ENCODE data around the gene PAK1IP1. TPM values are rescaled to one million over a fixed set of nuclear protein-coding genes. Genes with fewer than 3 reads are reported as not detected.

Gene PAK1IP1
- total and polyA plus RNA-seq, 7 donors, result 9.5 to 44.1 (median 22.0) TPM

DNA sequence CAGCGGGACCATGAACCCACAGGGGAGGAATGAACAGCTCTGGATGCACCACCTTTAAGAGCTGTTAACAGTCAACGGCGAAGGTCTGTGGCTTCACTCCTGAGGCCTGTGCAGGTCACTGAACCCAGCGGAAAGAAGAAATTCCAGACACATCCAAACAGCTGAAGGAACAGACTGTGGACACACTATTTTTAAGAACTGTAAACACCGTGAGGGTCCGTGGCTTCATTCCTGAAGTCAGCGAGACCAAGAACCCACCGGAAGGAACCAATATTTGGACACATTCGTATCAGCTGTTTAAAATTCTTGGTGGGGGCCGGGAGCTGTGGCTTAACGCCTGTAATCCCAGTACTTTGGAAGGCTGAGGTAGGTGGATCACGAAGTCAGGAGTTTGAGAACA lies 47.5 kb downstream of the PAK1IP1 start:
- intact Hi-C loops (cut with DNase I), result no loop called here
- no peak for DNase-seq
- no peak for ATAC-seq

DNA sequence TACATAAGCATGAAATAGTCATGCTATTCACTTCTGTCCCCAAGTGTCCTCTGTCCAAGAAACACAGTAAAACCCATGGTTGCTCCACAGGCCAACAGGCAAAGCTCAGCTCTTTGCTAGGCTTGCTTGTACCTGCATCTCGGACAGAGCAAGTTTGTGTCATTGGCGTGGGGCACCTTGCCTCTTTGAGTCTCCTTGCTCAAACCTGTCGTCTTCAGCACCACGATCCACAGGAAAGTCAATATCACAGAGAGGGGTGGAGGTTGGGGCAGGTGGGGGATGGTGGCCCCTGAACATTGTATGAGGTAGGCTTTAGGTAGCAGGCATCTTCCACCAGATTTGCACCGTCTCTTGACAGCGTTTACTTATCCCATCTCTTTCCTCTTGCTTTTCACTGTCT lies 48.7 kb downstream of the PAK1IP1 start:
- ATAC-seq (no peak), DNase-seq (no peak)
- Histone ChIP-seq H3K9me3 (no peaks in the 10 kb centered on the region), H3K4me3 (no peak overlapping the region), H3K27me3 (ENCODE audit: insufficient read depth in 3 of 3, low read length in 2 of 3) (no peaks in the 10 kb centered on the region), H3K27ac (no peak overlapping the region), H3K4me1 (peaks cover 7% of the 10 kb centered on the region), H3K36me3 (ENCODE audit: insufficient read depth in 1 of 2, low read depth in 1 of 2) (peaks cover 0 to 7% of the 10 kb centered on the region in 2 donors)
- 73 to 85% (median 82%) methylated on average over 6 of the region's 6 CpGs for WGBS, 3 donors
- TF ChIP-seq, protein P1, sequence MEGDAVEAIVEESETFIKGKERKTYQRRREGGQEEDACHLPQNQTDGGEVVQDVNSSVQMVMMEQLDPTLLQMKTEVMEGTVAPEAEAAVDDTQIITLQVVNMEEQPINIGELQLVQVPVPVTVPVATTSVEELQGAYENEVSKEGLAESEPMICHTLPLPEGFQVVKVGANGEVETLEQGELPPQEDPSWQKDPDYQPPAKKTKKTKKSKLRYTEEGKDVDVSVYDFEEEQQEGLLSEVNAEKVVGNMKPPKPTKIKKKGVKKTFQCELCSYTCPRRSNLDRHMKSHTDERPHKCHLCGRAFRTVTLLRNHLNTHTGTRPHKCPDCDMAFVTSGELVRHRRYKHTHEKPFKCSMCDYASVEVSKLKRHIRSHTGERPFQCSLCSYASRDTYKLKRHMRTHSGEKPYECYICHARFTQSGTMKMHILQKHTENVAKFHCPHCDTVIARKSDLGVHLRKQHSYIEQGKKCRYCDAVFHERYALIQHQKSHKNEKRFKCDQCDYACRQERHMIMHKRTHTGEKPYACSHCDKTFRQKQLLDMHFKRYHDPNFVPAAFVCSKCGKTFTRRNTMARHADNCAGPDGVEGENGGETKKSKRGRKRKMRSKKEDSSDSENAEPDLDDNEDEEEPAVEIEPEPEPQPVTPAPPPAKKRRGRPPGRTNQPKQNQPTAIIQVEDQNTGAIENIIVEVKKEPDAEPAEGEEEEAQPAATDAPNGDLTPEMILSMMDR (IDR thresholded peaks at IDR 0.05), result no peak
- intact Hi-C loops (cut with DNase I), result no loop called here

More for the DNA sequence above, 47.5 kb downstream of the PAK1IP1 start:
- Histone ChIP-seq H3K36me3 (ENCODE audit: insufficient read depth in 1 of 2, low read depth in 1 of 2) (peaks cover 0 to 7% of the 10 kb centered on the region in 2 donors), H3K4me1 (peaks cover 4% of the 10 kb centered on the region), H3K27me3 (ENCODE audit: insufficient read depth in 3 of 3, low read length in 2 of 3) (no peaks in the 10 kb centered on the region), H3K9me3 (no peaks in the 10 kb centered on the region), H3K27ac (no peak overlapping the region), H3K4me3 (no peak overlapping the region)
- TF ChIP-seq, protein P1 (IDR thresholded peaks at IDR 0.05), result no peak
- 88 to 91% (median 88%) methylated on average over 12 of the region's 12 CpGs for WGBS, 3 donors

DNA sequence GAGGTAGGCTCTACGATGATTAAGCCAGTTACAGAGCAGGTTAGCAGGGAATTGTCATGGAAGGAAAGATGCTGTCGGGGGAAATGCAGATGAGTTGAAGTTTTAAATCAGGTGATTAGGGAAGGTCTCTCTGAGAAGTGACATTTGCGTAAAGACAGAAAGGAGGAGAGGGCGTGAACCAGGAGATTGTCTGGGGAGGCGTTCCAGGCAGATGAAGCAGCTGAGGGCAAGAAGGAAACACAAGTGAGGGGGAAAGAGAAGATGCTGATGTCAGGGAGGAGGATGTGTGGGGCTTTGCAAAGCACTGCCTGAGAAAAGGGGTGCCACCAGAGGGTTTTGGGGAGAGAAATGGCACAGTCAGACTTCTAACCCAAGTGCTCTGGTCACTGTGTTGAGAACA lies 50.3 kb downstream of the PAK1IP1 start:
- no peaks in the 10 kb centered on the region for H3K27me3 ChIP-seq (ENCODE audit: insufficient read depth in 3 of 3, low read length in 2 of 3)
- no peak for DNase-seq
- WGBS, 3 donors, result 81 to 87% (median 84%) methylated on average over 5 of the region's 5 CpGs
- no peak overlapping the region for H3K4me3 ChIP-seq
- intact Hi-C loops (cut with DNase I), result no loop called here
- H3K36me3 ChIP-seq (ENCODE audit: insufficient read depth in 1 of 2, low read depth in 1 of 2), result peaks cover 3 to 20% of the 10 kb centered on the region in 2 donors
- TF ChIP-seq, protein P1 (IDR thresholded peaks at IDR 0.05), result no peak
- H3K27ac ChIP-seq, result no peak overlapping the region
- no peaks in the 10 kb centered on the region for H3K9me3 ChIP-seq
- H3K4me1 ChIP-seq, result peaks cover 22% of the 10 kb centered on the region
- ATAC-seq, result no peak

DNA sequence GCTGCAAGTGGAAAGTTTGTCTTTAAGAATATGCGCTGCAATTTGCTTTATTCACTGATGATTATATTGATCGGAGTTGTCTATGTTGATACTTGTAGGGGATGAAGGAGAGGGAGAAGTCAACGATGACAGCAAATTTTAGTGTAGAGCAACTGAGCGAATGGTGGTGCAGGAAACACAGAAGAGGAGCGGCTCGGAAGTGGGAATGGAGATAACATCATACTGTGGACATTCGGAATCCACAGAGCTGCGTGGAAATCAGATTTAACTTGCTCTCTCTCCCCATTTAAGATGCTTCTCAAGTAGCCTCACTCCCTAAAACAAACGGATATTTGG lies 52.1 kb downstream of the PAK1IP1 start:
- H3K27ac ChIP-seq, result peak overlapping the region; percentile 83
- H3K27me3 ChIP-seq (ENCODE audit: insufficient read depth in 3 of 3, low read length in 2 of 3), result no peaks in the 10 kb centered on the region
- peak overlapping the region; percentile 74 for H3K4me3 ChIP-seq
- H3K36me3 ChIP-seq (ENCODE audit: insufficient read depth in 1 of 2, low read depth in 1 of 2), result peaks cover 3 to 36% of the 10 kb centered on the region in 2 donors
- no peaks in the 10 kb centered on the region for H3K9me3 ChIP-seq
- TF ChIP-seq, protein P1 (IDR thresholded peaks at IDR 0.05), result no peak
- ATAC-seq, result no peak
- no peak for DNase-seq
- peaks cover 22% of the 10 kb centered on the region for H3K4me1 ChIP-seq
- WGBS, 3 donors, result 28 to 44% (median 32%) methylated on average over 9 of the region's 9 CpGs
- intact Hi-C loops (cut with DNase I), result loop anchor here (1.0 to 2.0 kb wide), 2 partner anchors 24 kb away; partner anchors contain the start of gene TMEM14C (in 2 of the 2)

Measured in psoas muscle (tissue), 8 donors.